B cell (primary cell): ENCODE measurements around the gene PSME1. TPM values are rescaled to one million over a fixed set of nuclear protein-coding genes. Genes with fewer than 3 reads are reported as not detected.
"Not testable (repeated sequence)": the region's sequence is repeated elsewhere in the genome, so short reads cannot be mapped to it uniquely, and the experiment has no call there.

Experiments used
- ATAC-seq: fragments of 200-7000 bp; cut with Tn5 transposase; one replicate; pipeline ENCODE4 v1.10.0; 2021; ENCODE audit warnings: low read depth, mild to moderate bottlenecking, moderate number of reproducible peaks, moderate library complexity
- CTCF ChIA-PET: fragments of 350-600 bp; sonication (Branson Sonifier 250); formaldehyde crosslinking; loops from one replicate; lab custom pipeline; 2021; ENCODE audit warnings: antibody characterized with exemption, inconsistent platforms; lab: Charles Lee
- POLR2A ChIA-PET: fragments of 350-600 bp; sonication (Branson Sonifier 250); formaldehyde crosslinking; loops from one replicate; lab custom pipeline; 2021; ENCODE audit warnings: antibody characterized with exemption; lab: Charles Lee
- DNase-seq: peaks from one replicate; pipeline ENCODE4 v3.0.0; 2013
- H2AFZ ChIP-seq: 2 replicates; pipeline ENCODE4 v1.6.1; 2012; ENCODE audit warnings: mild to moderate bottlenecking, low read depth, low read length; ENCODE audit not compliant: insufficient read depth, poor library complexity, severe bottlenecking
- H3K27ac ChIP-seq, 2 donors: 1 replicate in 1 of 2; 2 replicates in 1 of 2; pipeline ENCODE4 v1.5.1; 2012 to 2013; ENCODE audit warnings: low read length in 2 of 2, mild to moderate bottlenecking in 2 of 2, moderate library complexity in 1 of 2
- H3K27me3 ChIP-seq, 4 experiments: fragments of 200-600 bp in 1 of 4; sonication (generic) in 1 of 4; replicated peaks in 1 of 4; 1 replicate in 2 of 4; 2 replicates in 2 of 4; pipeline versions ENCODE4 v1.6.1 to v1.7.0; 2013 to 2016; ENCODE audit warnings: low read length in 3 of 4, mild to moderate bottlenecking in 2 of 4, mixed read lengths in 1 of 4, moderate library complexity in 1 of 4; ENCODE audit not compliant: insufficient read depth in 4 of 4, control insufficient read depth in 3 of 4; ENCODE audit errors: control extremely low read depth in 1 of 4
- H3K36me3 ChIP-seq, 2 experiments: replicated peaks in 1 of 2; 1 replicate in 1 of 2; 2 replicates in 1 of 2; pipeline versions ENCODE4 v1.6.1 to v1.7.1; 2013; ENCODE audit warnings: low read length in 1 of 2; ENCODE audit not compliant: insufficient read depth in 2 of 2, control insufficient read depth in 1 of 2; ENCODE audit errors: control extremely low read depth in 1 of 2, extremely low read depth in 1 of 2
- H3K4me1 ChIP-seq, 2 donors: fragments of 200-600 bp in 1 of 2; sonication (generic) in 1 of 2; 1 replicate in 1 of 2; 2 replicates in 1 of 2; pipeline versions ENCODE4 v1.5.1 to v1.6.1; 2013 to 2017; ENCODE audit warnings: low read length in 2 of 2; ENCODE audit not compliant: control insufficient read depth in 2 of 2, insufficient read depth in 2 of 2
- H3K4me2 ChIP-seq: replicated peaks from 2 replicates; pipeline ENCODE3; 2012; ENCODE audit warnings: mild to moderate bottlenecking, low read depth, low read length; ENCODE audit not compliant: poor library complexity, severe bottlenecking
- H3K4me3 ChIP-seq, 5 experiments: fragments of 200-600 bp in 1 of 5; sonication (generic) in 1 of 5; 1 replicate in 3 of 5; 2 replicates in 2 of 5; pipeline versions ENCODE4 v1.5.1 to v1.7.0; 2011 to 2016; ENCODE audit warnings: low read length in 4 of 5, mild to moderate bottlenecking in 4 of 5, low read depth in 2 of 5, control low read depth in 1 of 5, moderate library complexity in 1 of 5; ENCODE audit not compliant: insufficient read depth in 1 of 5; ENCODE audit errors: control extremely low read depth in 1 of 5, extremely low read depth in 1 of 5
- H3K79me2 ChIP-seq: fragments of 200-600 bp; sonication (generic); one replicate; pipeline ENCODE4 v1.6.0; 2016; ENCODE audit warnings: low read length; ENCODE audit not compliant: control insufficient read depth, insufficient read depth
- H3K9ac ChIP-seq: fragments of 200-600 bp; sonication (generic); 2 replicates; pipeline ENCODE4 v1.6.1; 2017; ENCODE audit warnings: mild to moderate bottlenecking, low read length, moderate library complexity
- H3K9me3 ChIP-seq, 3 donors: one replicate each; pipeline versions ENCODE4 v1.6.1 to v1.7.1; 2013; ENCODE audit warnings: low read length in 2 of 3; ENCODE audit not compliant: control insufficient read depth in 2 of 3, insufficient read depth in 1 of 3; ENCODE audit errors: control extremely low read depth in 1 of 3
- H4K20me1 ChIP-seq: 2 replicates; pipeline ENCODE4 v1.6.0; 2012; ENCODE audit warnings: mild to moderate bottlenecking, low read length; ENCODE audit not compliant: insufficient read depth, control insufficient read depth, poor library complexity, severe bottlenecking
- H3K27ac Mint-ChIP-seq: one replicate; pipeline ENCODE4 v1.8.0; 2021; ENCODE audit warnings: mixed read lengths
- H3K27me3 Mint-ChIP-seq: one replicate; pipeline ENCODE4 v1.8.0; 2021; ENCODE audit warnings: mixed read lengths
- H3K4me1 Mint-ChIP-seq: one replicate; pipeline ENCODE4 v1.8.0; 2021; ENCODE audit warnings: mixed read lengths
- H3K4me3 Mint-ChIP-seq: one replicate; pipeline ENCODE4 v1.8.0; 2021; ENCODE audit warnings: mixed read lengths
- H3K9me3 Mint-ChIP-seq: one replicate; pipeline ENCODE4 v1.8.0; 2022; ENCODE audit warnings: mixed read lengths; ENCODE audit not compliant: insufficient read depth
- CTCF ChIP-seq: fragments of 200-600 bp; IDR thresholded peaks from one replicate; pipeline ENCODE4 v1.8.0; 2022; ENCODE audit warnings: antibody characterized with exemption, mild to moderate bottlenecking
- EZH2 ChIP-seq: IDR thresholded peaks from 2 replicates; pipeline ENCODE4 v1.6.1; 2012; ENCODE audit warnings: borderline replicate concordance, low read depth, mild to moderate bottlenecking, moderate library complexity, low read length; ENCODE audit not compliant: insufficient read depth, poor library complexity, severe bottlenecking
- WGBS: methylation state at CpG from one replicate; pipeline ENCODE4 v1.1.5; 2013; ENCODE audit warnings: missing lambda C conversion rate; ENCODE audit not compliant: insufficient coverage; 5-methylcytosine and 5-hydroxymethylcytosine counted together
- intact Hi-C: fragments of 100-400 bp; cut with micrococcal nuclease; formaldehyde crosslinking; loops from one replicate; pipeline ENCODE4 v1.10.0; 2022
- polyA plus RNA-seq: library from polyadenylated mRNA; depleted of rRNA; stranded (reverse); fragments of >200 nt; gene quantifications from 2 replicates; pipeline ENCODE4 v1.2.3, GENCODE V29; 2012
- total RNA-seq, 2 donors: library from RNA; stranded (reverse); fragments of 120-200 nt in 1 of 2; gene quantifications; 1 replicate in 1 of 2; 2 replicates in 1 of 2; pipeline versions ENCODE4 v1.2.3 to v1.2.4, GENCODE V29; 2013 to 2022

PSME1 gene
- total and polyA plus RNA-seq, 2 donors (not counting 1 experiment from before 2014, with no cell fraction given), result 237 to 257 TPM

- no peak overlapping the region for H3K9ac ChIP-seq
- H3K27ac Mint-ChIP-seq, result peak overlapping the region; percentile 34
- H3K4me1 ChIP-seq, result peaks cover under 1 to 2% of the 10 kb centered on the region in 2 donors
- H3K4me3 ChIP-seq, result no peak overlapping the region
- H3K27me3 Mint-ChIP-seq, result no peaks in the 10 kb centered on the region
- no peaks in the 10 kb centered on the region for H3K9me3 Mint-ChIP-seq
- no peak overlapping the region for H3K4me3 Mint-ChIP-seq
- peaks cover 3% of the 10 kb centered on the region for H3K4me1 Mint-ChIP-seq
- TF ChIP-seq CTCF, result no peak
- no peak for TF ChIP-seq EZH2
- no peak overlapping the region for H2AFZ ChIP-seq
- DNase-seq (no peak), ATAC-seq (no peak)
- no peaks in the 10 kb centered on the region for H3K27me3 ChIP-seq
- POLR2A ChIA-PET, result interaction anchor here (0.5 kb wide), 1 partner anchor 43 kb away, joined by 4 read pairs; the partner anchor contains the start of gene PSME2
- intact Hi-C loops, result loop anchor here (10.0 kb wide), 1 partner anchor 119 kb away; the partner anchor contains the start of gene DHRS4L2
- no peak overlapping the region for H3K4me2 ChIP-seq
- WGBS, result 97% methylated on average over 12 of the region's 13 CpGs
- peaks cover 17% of the 10 kb centered on the region for H3K79me2 ChIP-seq
- peaks cover 7% of the 10 kb centered on the region for H4K20me1 ChIP-seq
- CTCF ChIA-PET, result interaction anchor here (1.9 to 11.7 kb wide), 2 partner anchors 10 to 11 kb away, joined by 9 to 292 read pairs; partner anchors contain the start of genes DCAF11, NRL and PCK2
- peaks cover under 1 to 55% of the 10 kb centered on the region in 2 experiments for H3K36me3 ChIP-seq
- no peaks in the 10 kb centered on the region for H3K9me3 ChIP-seq
- no peak overlapping the region for H3K27ac ChIP-seq
Measured at GRCh38 chr14:24103451-24103850, 32.5 kb upstream of the PSME1 start.

GRCh38 chr14:24105609-24106239, 30.3 kb upstream of the PSME1 start:
- H2AFZ ChIP-seq, H3K27me3 ChIP-seq, ATAC-seq, H4K20me1 ChIP-seq, H3K9me3 Mint-ChIP-seq, DNase-seq, H3K27ac Mint-ChIP-seq, H3K4me3 ChIP-seq, H3K9ac ChIP-seq, H3K4me1 Mint-ChIP-seq, H3K4me3 Mint-ChIP-seq, H3K27ac ChIP-seq, H3K27me3 Mint-ChIP-seq, H3K9me3 ChIP-seq, H3K4me2 ChIP-seq: not testable (repeated sequence)
- ChIA-PET POLR2A (interaction anchor here (0.7 to 1.2 kb wide), 2 partner anchors 9 to 194 kb away, joined by 3 to 4 read pairs; partner anchors contain the start of genes DHRS1 and NOP9), CTCF (interaction anchor here (1.3 to 11.7 kb wide), 7 partner anchors 8 to 91 kb away, joined by 3 to 292 read pairs (median 63); partner anchors contain the start of genes CARMIL3, DCAF11, IRF9 and NRL)
- 100% methylated on average over 5 of the region's 8 CpGs for WGBS
- intact Hi-C loops, result loop anchor here (10.0 kb wide), 1 partner anchor 121 kb away; the partner anchor contains the start of gene DHRS4L2
- Histone ChIP-seq H3K79me2 (peaks cover 27% of the 10 kb centered on the region), H3K4me1 (peaks cover 8 to 10% of the 10 kb centered on the region in 2 donors), H3K36me3 (peaks cover 0 to 33% of the 10 kb centered on the region in 2 experiments)
